Muscle layer of colon (tissue), 2 donors: ENCODE results near the gene SH3TC2.

Experiments
- H3K27ac ChIP-seq: one replicate; pipeline ENCODE4 v1.7.0; 2013; ENCODE audit warnings: low read depth, mild to moderate bottlenecking, low read length, moderate library complexity
- H3K27me3 ChIP-seq, 2 donors: one replicate each; pipeline ENCODE4 v1.7.0; 2013; ENCODE audit warnings: low read length in 2 of 2, mild to moderate bottlenecking in 2 of 2; ENCODE audit not compliant: insufficient read depth in 2 of 2, control insufficient read depth in 1 of 2
- H3K36me3 ChIP-seq: one replicate; pipeline ENCODE4 v1.7.0; 2013; ENCODE audit warnings: mild to moderate bottlenecking, low read length; ENCODE audit not compliant: insufficient read depth
- H3K4me1 ChIP-seq: one replicate; pipeline ENCODE4 v1.7.0; 2013; ENCODE audit warnings: mild to moderate bottlenecking, low read length; ENCODE audit not compliant: insufficient read depth
- H3K4me3 ChIP-seq, 2 donors: one replicate each; pipeline ENCODE4 v1.7.0; 2013; ENCODE audit warnings: low read length in 2 of 2, low read depth in 1 of 2, mild to moderate bottlenecking in 1 of 2, moderate library complexity in 1 of 2
- H3K9ac ChIP-seq: one replicate; pipeline ENCODE4 v1.7.0; 2013; ENCODE audit warnings: low read length
- H3K9me3 ChIP-seq: one replicate; pipeline ENCODE4 v1.7.0; 2013; ENCODE audit warnings: mild to moderate bottlenecking, low read length
- donor health status: abdominal sarcoma.
- donor health status: Adenocarcinoma of cecum.

SH3TC2 gene

GRCh38 chr5:149063017-149063687 is at the start of gene SH3TC2:
SH3TC2 (minus strand) TSS chr5:149063062; CDS start chr5:149063022, 40 bp downstream.
- no peaks in the 10 kb centered on the region for H3K9me3 ChIP-seq
- no peaks in the 10 kb centered on the region for H3K27me3 ChIP-seq
- H3K9ac ChIP-seq, result no peak within 1 kb of the TSS
- H3K4me1 ChIP-seq, result no peaks in the 10 kb centered on the region
- H3K4me3 ChIP-seq, result no peak within 1 kb of the TSS
- no peak within 1 kb of the TSS for H3K27ac ChIP-seq
- H3K36me3 ChIP-seq, result no peaks in the 10 kb centered on the region

GRCh38 chr5:149110406-149110805 is 47.5 kb upstream of the SH3TC2 start:
- no peaks in the 10 kb centered on the region for H3K27me3 ChIP-seq
- H3K4me3 ChIP-seq, result no peak overlapping the region
- no peaks in the 10 kb centered on the region for H3K36me3 ChIP-seq
- no peaks in the 10 kb centered on the region for H3K4me1 ChIP-seq
- H3K9me3 ChIP-seq, result no peaks in the 10 kb centered on the region
- no peak overlapping the region for H3K9ac ChIP-seq
- no peak overlapping the region for H3K27ac ChIP-seq

- Histone ChIP-seq H3K4me3 (no peak overlapping the region), H3K9ac (no peak overlapping the region), H3K27ac (no peak overlapping the region), H3K27me3 (no peaks in the 10 kb centered on the region), H3K9me3 (no peaks in the 10 kb centered on the region), H3K36me3 (no peaks in the 10 kb centered on the region), H3K4me1 (no peaks in the 10 kb centered on the region)
Observed at GRCh38 chr5:149108651-149109280, 45.9 kb upstream of the SH3TC2 start.

- Histone ChIP-seq H3K4me1 (no peaks in the 10 kb centered on the region), H3K27ac (no peak overlapping the region), H3K27me3 (no peaks in the 10 kb centered on the region), H3K9me3 (no peaks in the 10 kb centered on the region), H3K4me3 (no peak overlapping the region), H3K9ac (no peak overlapping the region), H3K36me3 (no peaks in the 10 kb centered on the region)
Observed at GRCh38 chr5:149100331-149100730, 37.5 kb upstream of the SH3TC2 start.

GRCh38 chr5:149099920-149100319 is 37.1 kb upstream of the SH3TC2 start:
- Histone ChIP-seq H3K27ac (no peak overlapping the region), H3K9me3 (no peaks in the 10 kb centered on the region), H3K36me3 (no peaks in the 10 kb centered on the region), H3K9ac (no peak overlapping the region), H3K4me1 (no peaks in the 10 kb centered on the region), H3K27me3 (no peaks in the 10 kb centered on the region), H3K4me3 (no peak overlapping the region)

GRCh38 chr5:149094996-149095395 is 32.1 kb upstream of the SH3TC2 start:
- Histone ChIP-seq H3K4me1 (no peaks in the 10 kb centered on the region), H3K9me3 (no peaks in the 10 kb centered on the region), H3K9ac (no peak overlapping the region), H3K27me3 (no peaks in the 10 kb centered on the region), H3K4me3 (no peak overlapping the region), H3K27ac (no peak overlapping the region), H3K36me3 (no peaks in the 10 kb centered on the region)

GRCh38 chr5:149093625-149094024 is 30.8 kb upstream of the SH3TC2 start:
- H3K4me1 ChIP-seq, result no peaks in the 10 kb centered on the region

GRCh38 chr5:149089796-149090195 is 26.9 kb upstream of the SH3TC2 start:
- Histone ChIP-seq H3K9me3 (no peaks in the 10 kb centered on the region), H3K27me3 (no peaks in the 10 kb centered on the region), H3K9ac (no peak overlapping the region), H3K36me3 (no peaks in the 10 kb centered on the region), H3K4me1 (no peaks in the 10 kb centered on the region), H3K27ac (no peak overlapping the region), H3K4me3 (no peak overlapping the region)

More at GRCh38 chr5:149093625-149094024, 30.8 kb upstream of the SH3TC2 start:
- no peak overlapping the region for H3K4me3 ChIP-seq
- no peak overlapping the region for H3K27ac ChIP-seq
- no peaks in the 10 kb centered on the region for H3K36me3 ChIP-seq
- H3K9me3 ChIP-seq, result no peaks in the 10 kb centered on the region
- no peak overlapping the region for H3K9ac ChIP-seq
- no peaks in the 10 kb centered on the region for H3K27me3 ChIP-seq

- Histone ChIP-seq H3K4me1 (no peaks in the 10 kb centered on the region), H3K9ac (no peak overlapping the region), H3K27ac (no peak overlapping the region), H3K9me3 (no peaks in the 10 kb centered on the region), H3K27me3 (no peaks in the 10 kb centered on the region), H3K4me3 (no peak overlapping the region), H3K36me3 (no peaks in the 10 kb centered on the region)
Observed at GRCh38 chr5:149088686-149089085, 25.8 kb upstream of the SH3TC2 start.

GRCh38 chr5:149083846-149084245 is 21.0 kb upstream of the SH3TC2 start:
- H3K9me3 ChIP-seq, result no peaks in the 10 kb centered on the region
- no peak overlapping the region for H3K9ac ChIP-seq
- no peaks in the 10 kb centered on the region for H3K27me3 ChIP-seq
- H3K36me3 ChIP-seq, result no peaks in the 10 kb centered on the region
- no peak overlapping the region for H3K27ac ChIP-seq
- H3K4me3 ChIP-seq, result no peak overlapping the region
- H3K4me1 ChIP-seq, result no peaks in the 10 kb centered on the region

- H3K27me3 ChIP-seq, result no peaks in the 10 kb centered on the region
- H3K9me3 ChIP-seq, result no peaks in the 10 kb centered on the region
- H3K4me1 ChIP-seq, result no peaks in the 10 kb centered on the region
- H3K36me3 ChIP-seq, result no peaks in the 10 kb centered on the region
- no peak overlapping the region for H3K4me3 ChIP-seq
- no peak overlapping the region for H3K9ac ChIP-seq
- no peak overlapping the region for H3K27ac ChIP-seq
Observed at GRCh38 chr5:149082271-149082670, 19.4 kb upstream of the SH3TC2 start.

GRCh38 chr5:149080294-149080693 is 17.4 kb upstream of the SH3TC2 start:
- no peak overlapping the region for H3K4me3 ChIP-seq
- H3K9me3 ChIP-seq, result no peaks in the 10 kb centered on the region
- H3K9ac ChIP-seq, result no peak overlapping the region
- no peaks in the 10 kb centered on the region for H3K27me3 ChIP-seq
- no peak overlapping the region for H3K27ac ChIP-seq
- no peaks in the 10 kb centered on the region for H3K36me3 ChIP-seq
- no peaks in the 10 kb centered on the region for H3K4me1 ChIP-seq
